ENCODE measurements around the gene SCD5.
A peak's percentile ranks its signal among the peaks of the same experiment; 100 is the strongest.

The SCD5 gene

DNA sequence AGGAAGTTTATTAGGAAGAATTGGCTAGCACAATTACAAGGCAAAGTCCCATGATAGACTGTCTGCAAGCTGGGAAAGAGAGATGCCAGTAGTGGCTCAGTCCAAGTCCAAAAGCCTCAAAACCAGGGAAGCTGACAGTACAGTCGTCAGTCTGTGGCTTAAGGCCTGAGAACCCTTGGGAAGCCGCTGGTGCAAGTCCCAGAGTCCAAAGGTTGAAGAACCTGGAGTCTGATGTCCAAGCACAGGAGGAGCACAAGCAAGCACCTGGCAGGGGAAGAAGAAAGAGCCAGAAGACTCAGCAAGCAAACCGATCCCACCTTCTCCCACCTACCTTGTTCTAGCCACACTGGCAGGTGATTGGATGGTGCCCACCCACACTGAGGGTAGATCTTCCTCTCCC lies 185.5 kb downstream of the SCD5 start:
- Histone ChIP-seq H3K36me3 (ENCODE audit: control insufficient read depth, insufficient read depth, low read length) (no peaks in the 10 kb centered on the region), H3K27me3 (ENCODE audit: control insufficient read depth, insufficient read depth, low read length) (no peaks in the 10 kb centered on the region), H3K9me3 (ENCODE audit: control insufficient read depth, insufficient read depth, low read length) (no peaks in the 10 kb centered on the region), H3K4me3 (ENCODE audit: low read length) (no peak overlapping the region), H3K4me1 (ENCODE audit: control insufficient read depth, insufficient read depth, low read length) (peaks cover 1% of the 10 kb centered on the region; the same call in 1 of the 2 replicates), H3K27ac (ENCODE audit: low read length) (no peak overlapping the region)
- no peak for DNase-seq (ENCODE audit: low read depth, low spot score)
- no CpG with 5 or more reads among the region's 3 CpGs for WGBS (ENCODE audit: insufficient coverage, insufficient read length)

GRCh38 chr4:82611982-82612381 lies 186.6 kb downstream of the SCD5 start:
- Histone ChIP-seq H3K27ac (ENCODE audit: low read length) (no peak overlapping the region), H3K9me3 (ENCODE audit: control insufficient read depth, insufficient read depth, low read length) (no peaks in the 10 kb centered on the region), H3K27me3 (ENCODE audit: control insufficient read depth, insufficient read depth, low read length) (no peaks in the 10 kb centered on the region), H3K4me1 (ENCODE audit: control insufficient read depth, insufficient read depth, low read length) (no peaks in the 10 kb centered on the region), H3K36me3 (ENCODE audit: control insufficient read depth, insufficient read depth, low read length) (no peaks in the 10 kb centered on the region), H3K4me3 (ENCODE audit: low read length) (no peak overlapping the region)
- DNase-seq (ENCODE audit: low read depth, low spot score) = no peak
- WGBS (ENCODE audit: insufficient coverage, insufficient read length) = no CpG with 5 or more reads among the region's 5 CpGs

GRCh38 chr4:82611527-82611926 lies 187.1 kb downstream of the SCD5 start:
- no CpG with 5 or more reads among the region's 4 CpGs for WGBS (ENCODE audit: insufficient coverage, insufficient read length)

GRCh38 chr4:82610041-82610440 lies 188.6 kb downstream of the SCD5 start:
- Histone ChIP-seq H3K27ac (ENCODE audit: low read length) (no peak overlapping the region), H3K36me3 (ENCODE audit: control insufficient read depth, insufficient read depth, low read length) (no peaks in the 10 kb centered on the region), H3K9me3 (ENCODE audit: control insufficient read depth, insufficient read depth, low read length) (no peaks in the 10 kb centered on the region), H3K4me3 (ENCODE audit: low read length) (no peak overlapping the region), H3K4me1 (ENCODE audit: control insufficient read depth, insufficient read depth, low read length) (no peaks in the 10 kb centered on the region), H3K27me3 (ENCODE audit: control insufficient read depth, insufficient read depth, low read length) (no peaks in the 10 kb centered on the region)
- no peak for DNase-seq (ENCODE audit: low read depth, low spot score)
- WGBS (ENCODE audit: insufficient coverage, insufficient read length) = no CpG with 5 or more reads among the region's 2 CpGs

More at GRCh38 chr4:82611527-82611926, 187.1 kb downstream of the SCD5 start:
- Histone ChIP-seq H3K9me3 (ENCODE audit: control insufficient read depth, insufficient read depth, low read length) (no peaks in the 10 kb centered on the region), H3K4me3 (ENCODE audit: low read length) (no peak overlapping the region), H3K27me3 (ENCODE audit: control insufficient read depth, insufficient read depth, low read length) (no peaks in the 10 kb centered on the region), H3K4me1 (ENCODE audit: control insufficient read depth, insufficient read depth, low read length) (no peaks in the 10 kb centered on the region), H3K36me3 (ENCODE audit: control insufficient read depth, insufficient read depth, low read length) (no peaks in the 10 kb centered on the region), H3K27ac (ENCODE audit: low read length) (no peak overlapping the region)
- DNase-seq (ENCODE audit: low read depth, low spot score) = no peak

- Histone ChIP-seq H3K27me3 (ENCODE audit: control insufficient read depth, insufficient read depth, low read length) (no peaks in the 10 kb centered on the region), H3K36me3 (ENCODE audit: control insufficient read depth, insufficient read depth, low read length) (no peaks in the 10 kb centered on the region), H3K27ac (ENCODE audit: low read length) (no peak overlapping the region), H3K9me3 (ENCODE audit: control insufficient read depth, insufficient read depth, low read length) (no peaks in the 10 kb centered on the region), H3K4me3 (ENCODE audit: low read length) (no peak overlapping the region), H3K4me1 (ENCODE audit: control insufficient read depth, insufficient read depth, low read length) (no peaks in the 10 kb centered on the region)
- no CpG with 5 or more reads among the region's 7 CpGs for WGBS (ENCODE audit: insufficient coverage, insufficient read length)
- no peak for DNase-seq (ENCODE audit: low read depth, low spot score)
These were observed 192.0 kb downstream of the SCD5 start for GRCh38 chr4:82606622-82607021.

GRCh38 chr4:82604522-82604921 lies 194.1 kb downstream of the SCD5 start:
- no CpG with 5 or more reads among the region's 1 CpG for WGBS (ENCODE audit: insufficient coverage, insufficient read length)
- no peaks in the 10 kb centered on the region for H3K36me3 ChIP-seq (ENCODE audit: control insufficient read depth, insufficient read depth, low read length)
- H3K9me3 ChIP-seq (ENCODE audit: control insufficient read depth, insufficient read depth, low read length) = no peaks in the 10 kb centered on the region
- no peaks in the 10 kb centered on the region for H3K4me1 ChIP-seq (ENCODE audit: control insufficient read depth, insufficient read depth, low read length)
- no peak overlapping the region for H3K27ac ChIP-seq (ENCODE audit: low read length)
- no peak for DNase-seq (ENCODE audit: low read depth, low spot score)
- H3K27me3 ChIP-seq (ENCODE audit: control insufficient read depth, insufficient read depth, low read length) = no peaks in the 10 kb centered on the region
- H3K4me3 ChIP-seq (ENCODE audit: low read length) = no peak overlapping the region

- Histone ChIP-seq H3K4me1 (ENCODE audit: control insufficient read depth, insufficient read depth, low read length) (no peaks in the 10 kb centered on the region), H3K36me3 (ENCODE audit: control insufficient read depth, insufficient read depth, low read length) (no peaks in the 10 kb centered on the region), H3K27me3 (ENCODE audit: control insufficient read depth, insufficient read depth, low read length) (no peaks in the 10 kb centered on the region), H3K4me3 (ENCODE audit: low read length) (no peak overlapping the region), H3K9me3 (ENCODE audit: control insufficient read depth, insufficient read depth, low read length) (no peaks in the 10 kb centered on the region), H3K27ac (ENCODE audit: low read length) (no peak overlapping the region)
- DNase-seq (ENCODE audit: low read depth, low spot score) = no peak
- WGBS (ENCODE audit: insufficient coverage, insufficient read length) = no CpG with 5 or more reads among the region's 9 CpGs
These were observed 197.2 kb downstream of the SCD5 start for GRCh38 chr4:82601242-82602015.

DNA sequence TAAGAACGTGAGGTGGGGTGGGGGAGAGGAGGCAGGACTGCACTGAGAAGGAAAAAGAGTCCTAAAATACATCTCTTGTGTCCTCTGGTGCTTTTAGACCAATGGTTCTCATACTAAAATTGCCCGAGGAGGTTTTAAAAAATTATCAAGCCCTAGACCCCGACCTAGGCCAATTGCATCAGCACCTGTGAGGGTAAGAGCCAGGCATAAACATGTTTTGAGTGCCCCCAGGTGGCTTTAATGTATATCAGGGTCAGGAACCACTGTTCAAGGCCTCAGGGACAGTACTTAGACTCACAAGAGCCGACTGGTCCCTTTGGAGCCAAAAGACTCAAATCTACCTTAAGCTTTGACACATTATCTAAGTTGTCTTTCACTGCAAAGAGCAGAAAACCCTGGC lies 199.3 kb downstream of the SCD5 start:
- peak; percentile 31 for DNase-seq (ENCODE audit: low read depth, low spot score)
- no peaks in the 10 kb centered on the region for H3K36me3 ChIP-seq (ENCODE audit: control insufficient read depth, insufficient read depth, low read length)
- WGBS (ENCODE audit: insufficient coverage, insufficient read length) = no CpG with 5 or more reads among the region's 4 CpGs
- no peak overlapping the region for H3K4me3 ChIP-seq (ENCODE audit: low read length)
- H3K9me3 ChIP-seq (ENCODE audit: control insufficient read depth, insufficient read depth, low read length) = no peaks in the 10 kb centered on the region
- H3K27me3 ChIP-seq (ENCODE audit: control insufficient read depth, insufficient read depth, low read length) = no peaks in the 10 kb centered on the region
- no peak overlapping the region for H3K27ac ChIP-seq (ENCODE audit: low read length)
- H3K4me1 ChIP-seq (ENCODE audit: control insufficient read depth, insufficient read depth, low read length) = no peaks in the 10 kb centered on the region

DNA sequence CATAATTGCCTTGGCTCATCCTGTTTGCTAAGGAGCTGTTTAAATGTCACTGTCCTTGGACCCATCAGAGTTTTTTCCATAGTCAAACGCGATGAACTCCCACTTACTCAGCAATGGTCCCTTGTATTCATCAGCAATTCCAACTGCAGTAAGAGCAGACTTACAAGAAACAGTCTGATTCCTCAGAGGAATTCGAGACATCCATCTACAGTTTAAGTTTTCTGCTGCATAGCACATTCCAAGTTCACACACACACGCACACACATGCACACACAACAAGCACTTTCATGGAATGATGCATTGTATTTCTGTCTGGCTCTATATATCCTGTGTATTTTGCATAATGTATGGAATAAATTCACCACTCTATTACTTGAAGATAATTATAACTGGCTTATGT lies 204.1 kb downstream of the SCD5 start:
- Histone ChIP-seq H3K36me3 (ENCODE audit: control insufficient read depth, insufficient read depth, low read length) (no peaks in the 10 kb centered on the region), H3K4me3 (ENCODE audit: low read length) (no peak overlapping the region), H3K9me3 (ENCODE audit: control insufficient read depth, insufficient read depth, low read length) (no peaks in the 10 kb centered on the region), H3K27me3 (ENCODE audit: control insufficient read depth, insufficient read depth, low read length) (no peaks in the 10 kb centered on the region), H3K4me1 (ENCODE audit: control insufficient read depth, insufficient read depth, low read length) (peaks cover 2% of the 10 kb centered on the region), H3K27ac (ENCODE audit: low read length) (no peak overlapping the region)
- no CpG with 5 or more reads among the region's 4 CpGs for WGBS (ENCODE audit: insufficient coverage, insufficient read length)
- DNase-seq (ENCODE audit: low read depth, low spot score) = no peak

DNA sequence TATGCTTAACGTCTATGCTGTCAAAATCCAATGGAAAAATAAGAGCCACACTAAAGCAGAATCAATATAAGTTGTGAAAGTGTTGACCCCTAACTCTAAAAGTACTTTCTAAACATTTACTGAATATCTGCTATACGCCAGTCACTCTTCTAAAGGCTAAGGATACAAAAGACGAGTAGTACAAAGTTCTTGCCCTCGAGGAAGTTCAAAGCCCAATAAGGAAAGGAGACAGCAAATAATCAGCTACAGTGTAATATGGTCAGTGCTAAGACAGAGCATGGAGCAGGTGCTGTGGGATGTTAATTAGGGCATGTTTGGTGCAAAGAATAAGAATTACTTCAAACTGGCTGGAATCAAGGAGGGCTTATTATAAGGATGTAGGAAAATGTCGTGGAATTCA lies 205.2 kb downstream of the SCD5 start:
- Histone ChIP-seq H3K27ac (ENCODE audit: low read length) (no peak overlapping the region), H3K9me3 (ENCODE audit: control insufficient read depth, insufficient read depth, low read length) (no peaks in the 10 kb centered on the region), H3K27me3 (ENCODE audit: control insufficient read depth, insufficient read depth, low read length) (no peaks in the 10 kb centered on the region), H3K4me3 (ENCODE audit: low read length) (no peak overlapping the region), H3K4me1 (ENCODE audit: control insufficient read depth, insufficient read depth, low read length) (peaks cover 2% of the 10 kb centered on the region), H3K36me3 (ENCODE audit: control insufficient read depth, insufficient read depth, low read length) (no peaks in the 10 kb centered on the region)
- no peak for DNase-seq (ENCODE audit: low read depth, low spot score)
- WGBS (ENCODE audit: insufficient coverage, insufficient read length) = no CpG with 5 or more reads among the region's 5 CpGs

GRCh38 chr4:82592639-82593038 lies 206.0 kb downstream of the SCD5 start:
- Histone ChIP-seq H3K27me3 (ENCODE audit: control insufficient read depth, insufficient read depth, low read length) (no peaks in the 10 kb centered on the region), H3K4me3 (ENCODE audit: low read length) (no peak overlapping the region), H3K27ac (ENCODE audit: low read length) (no peak overlapping the region), H3K4me1 (ENCODE audit: control insufficient read depth, insufficient read depth, low read length) (peaks cover 3% of the 10 kb centered on the region), H3K36me3 (ENCODE audit: control insufficient read depth, insufficient read depth, low read length) (no peaks in the 10 kb centered on the region; the same call in 1 of the 2 replicates), H3K9me3 (ENCODE audit: control insufficient read depth, insufficient read depth, low read length) (no peaks in the 10 kb centered on the region)
- no peak for DNase-seq (ENCODE audit: low read depth, low spot score)
- no CpG with 5 or more reads among the region's 3 CpGs for WGBS (ENCODE audit: insufficient coverage, insufficient read length)
